Heart right ventricle (tissue), 16 donors: ENCODE data around the gene CALML6. TPM values are rescaled to one million over a fixed set of nuclear protein-coding genes. Genes with fewer than 3 reads are reported as not detected.

Experiments used
- ATAC-seq, 8 donors: fragments of 200-7000 bp; cut with Tn5 transposase; one replicate each; pipeline ENCODE4 v1.9.1; 2020; ENCODE audit warnings: mild to moderate bottlenecking in 8 of 8, moderate library complexity in 8 of 8, moderate number of reproducible peaks in 1 of 8
- DNase-seq, 2 donors: peaks; one replicate each; pipeline ENCODE4 v3.0.0-alpha.2; 2020
- H3K27ac ChIP-seq, 10 donors: fragments of 200-600 bp; sonication (generic) in 2 of 10; one replicate each; pipeline versions ENCODE4 v1.5.0 to v1.8.0; 2020 to 2022; ENCODE audit warnings: mild to moderate bottlenecking in 3 of 10
- H3K27me3 ChIP-seq, 7 donors: fragments of 200-600 bp; one replicate each; pipeline ENCODE4 v1.8.0; 2021 to 2022; ENCODE audit warnings: mild to moderate bottlenecking in 2 of 7
- H3K36me3 ChIP-seq, 9 donors: fragments of 200-600 bp; sonication (generic) in 1 of 9; one replicate each; pipeline versions ENCODE4 v1.5.0 to v1.8.0; 2020 to 2022; ENCODE audit warnings: mild to moderate bottlenecking in 2 of 9
- H3K4me1 ChIP-seq, 9 donors: fragments of 200-600 bp; sonication (generic) in 1 of 9; one replicate each; pipeline versions ENCODE4 v1.5.0 to v1.8.0; 2020 to 2022; ENCODE audit warnings: mild to moderate bottlenecking in 4 of 9
- H3K4me3 ChIP-seq, 10 donors: fragments of 200-600 bp; sonication (generic) in 2 of 10; one replicate each; pipeline versions ENCODE4 v1.5.0 to v1.8.0; 2020 to 2022; ENCODE audit warnings: mild to moderate bottlenecking in 7 of 10, moderate library complexity in 2 of 10
- H3K9me3 ChIP-seq, 11 donors: fragments of 200-600 bp in 10 of 11; sonication (generic) in 2 of 11; one replicate each; pipeline versions ENCODE4 v1.5.0 to v1.8.0; 2013 to 2022; ENCODE audit warnings: mild to moderate bottlenecking in 2 of 11, control low read depth in 1 of 11, moderate library complexity in 1 of 11
- WGBS, 2 donors: extraction: QIAGEN DNeasy Blood & Tissue Kit; methylation state at CpG; one replicate each; pipeline ENCODE4 v1.1.7; 2013; ENCODE audit warnings: inconsistent platforms in 1 of 2; 5-methylcytosine and 5-hydroxymethylcytosine counted together
- intact Hi-C, 10 donors: fragments of 100-400 bp; cut with DNase I; formaldehyde crosslinking; loops; one replicate each; pipeline versions ENCODE4 v1.11.1 to v1.14.2; 2022
- polyA plus RNA-seq, 2 donors: library from polyadenylated mRNA; stranded (reverse); fragments of 200-250 nt; gene quantifications; one replicate each; pipeline ENCODE4 v1.2.3, GENCODE V29; 2013
- total RNA-seq, 10 donors: library from RNA; stranded (reverse); fragmentation: NEBNext Ultra II Directional in 3 of 10; extraction: Animal tissue kit (Norgen Biotek cat#: 25700) in 3 of 10; gene quantifications; one replicate each; pipeline versions ENCODE4 v1.2.1 to v1.2.4, GENCODE V29; 2021 to 2023
- TF ChIP-seq, protein P1 (sequence below), 9 donors: fragments of 200-600 bp; sonication (generic) in 2 of 9; IDR thresholded peaks; one replicate each; pipeline versions ENCODE4 v1.5.0 to v1.8.0; 2021 to 2022; ENCODE audit warnings: antibody characterized with exemption in 9 of 9, mild to moderate bottlenecking in 5 of 9, moderate library complexity in 1 of 9
- donor health status: Arrhythmogenic right ventricular cardiomyopathy.
- donor health status: ischemic (EF 13 %, LVEDD 7.1; RV severe dilation, severe dysfunction).
- donor health status: healthy with polysubstance abuse.
- donor health status: DM: no; HTN: yes; CAD: no.
- donor health status: DM: no; HTN: no; CAD: no.
- donor health status: ischemic (EF 25% LVEDD 6.9; RV normal size, moderate dysfunction).
- donor health status: ischemic (EF 25% LVEDD 5.7; RV mildly dilated, moderate dysfunction).
- donor health status: healthy.
- donor health status: DM: yes; HTN: yes; CAD: no.
- donor health status: Ischemic cardiomyopathy.
- donor health status: ischemic (EF 35%, LVEDD 5.7; RV mildly dilated, moderate dysfunction).
- donor health status: nonischemic (EF 11% LVEDD 7.7; RV severe dilation, severe dysfunction).
- donor health status: DM: yes; HTN: yes; CAD: no.
- donor health status: PGD.
- donor health status: ischemic (EF 29% LVEDD 5.4; RV normal size, mild dysfunction).
- donor health status: nonischemic (EF 23%, LVEDD 6.1; RV moderate dilation, normal function).

Gene CALML6
- total and polyA plus RNA-seq, 12 donors = 0.09 to 0.88 (median 0.20) TPM; not detected in 8

- intact Hi-C loops = no loop called here
- TF ChIP-seq, protein P1, sequence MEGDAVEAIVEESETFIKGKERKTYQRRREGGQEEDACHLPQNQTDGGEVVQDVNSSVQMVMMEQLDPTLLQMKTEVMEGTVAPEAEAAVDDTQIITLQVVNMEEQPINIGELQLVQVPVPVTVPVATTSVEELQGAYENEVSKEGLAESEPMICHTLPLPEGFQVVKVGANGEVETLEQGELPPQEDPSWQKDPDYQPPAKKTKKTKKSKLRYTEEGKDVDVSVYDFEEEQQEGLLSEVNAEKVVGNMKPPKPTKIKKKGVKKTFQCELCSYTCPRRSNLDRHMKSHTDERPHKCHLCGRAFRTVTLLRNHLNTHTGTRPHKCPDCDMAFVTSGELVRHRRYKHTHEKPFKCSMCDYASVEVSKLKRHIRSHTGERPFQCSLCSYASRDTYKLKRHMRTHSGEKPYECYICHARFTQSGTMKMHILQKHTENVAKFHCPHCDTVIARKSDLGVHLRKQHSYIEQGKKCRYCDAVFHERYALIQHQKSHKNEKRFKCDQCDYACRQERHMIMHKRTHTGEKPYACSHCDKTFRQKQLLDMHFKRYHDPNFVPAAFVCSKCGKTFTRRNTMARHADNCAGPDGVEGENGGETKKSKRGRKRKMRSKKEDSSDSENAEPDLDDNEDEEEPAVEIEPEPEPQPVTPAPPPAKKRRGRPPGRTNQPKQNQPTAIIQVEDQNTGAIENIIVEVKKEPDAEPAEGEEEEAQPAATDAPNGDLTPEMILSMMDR (IDR thresholded peaks at IDR 0.05) = no peak
- WGBS, 2 donors = 75 to 78% methylated on average over 6 of the region's 6 CpGs
- H3K27me3 ChIP-seq = peaks cover 0 to 25% (median 3%) of the 10 kb centered on the region in 7 donors
- no peaks in the 10 kb centered on the region for H3K9me3 ChIP-seq
- DNase-seq (no peak), ATAC-seq (no peak)
- no peaks in the 10 kb centered on the region for H3K36me3 ChIP-seq
- H3K4me3 ChIP-seq = no peak overlapping the region
- no peak overlapping the region for H3K27ac ChIP-seq
- no peaks in the 10 kb centered on the region for H3K4me1 ChIP-seq
These were observed 23.2 kb downstream of the CALML6 start for GRCh38 chr1:1938276-1938573.

- H3K4me1 ChIP-seq = peaks cover 0 to under 1% (median 0%) of the 10 kb centered on the region in 9 donors
- ATAC-seq = no peak
- 81 to 86% methylated on average over 24 of the region's 24 CpGs for WGBS, 2 donors
- H3K4me3 ChIP-seq = no peak overlapping the region
- no peak for DNase-seq
- H3K27me3 ChIP-seq = peaks cover 0 to 25% (median 5%) of the 10 kb centered on the region in 7 donors
- intact Hi-C loops = no loop called here
- no peaks in the 10 kb centered on the region for H3K9me3 ChIP-seq
- TF ChIP-seq, protein P1 (IDR thresholded peaks at IDR 0.05) = no peak
- no peaks in the 10 kb centered on the region for H3K36me3 ChIP-seq
- H3K27ac ChIP-seq = no peak overlapping the region
These were observed 23.7 kb downstream of the CALML6 start for GRCh38 chr1:1938613-1939295.

- no peak for DNase-seq
- 87 to 88% methylated on average over 28 of the region's 28 CpGs for WGBS, 2 donors
- TF ChIP-seq, protein P1 (IDR thresholded peaks at IDR 0.05) = no peak
- Histone ChIP-seq H3K4me1 (peaks cover 0 to 7% (median 3%) of the 10 kb centered on the region in 9 donors), H3K27me3 (peaks cover 0 to 30% (median 8%) of the 10 kb centered on the region in 7 donors), H3K4me3 (no peak overlapping the region), H3K9me3 (no peaks in the 10 kb centered on the region), H3K36me3 (no peaks in the 10 kb centered on the region), H3K27ac (no peak overlapping the region)
- intact Hi-C loops = loop anchor here in 5 of 10 donors (5.0 to 10.0 kb wide), 3 partner anchors 105 to 225 kb away; no protein-coding TSS in a partner anchor
- ATAC-seq = no peak
These were observed 24.4 kb downstream of the CALML6 start for GRCh38 chr1:1939296-1940122.

DNA sequence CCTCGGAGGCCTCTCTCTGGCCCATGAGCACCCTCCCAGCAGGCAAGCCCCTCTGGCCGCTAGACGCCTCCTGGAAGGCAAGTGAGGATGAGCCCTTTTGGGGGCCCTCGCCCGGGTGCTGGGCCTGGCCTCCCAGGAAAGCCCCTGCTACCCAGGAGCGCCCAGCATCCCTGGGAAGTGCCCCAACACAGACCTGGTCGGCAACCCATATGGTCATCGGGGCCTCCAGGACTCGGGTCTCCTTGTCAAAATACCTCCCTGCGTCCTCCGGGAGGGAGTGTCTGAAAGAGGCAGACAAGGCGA is 25.0 kb downstream of the CALML6 start:
- H3K4me3 ChIP-seq = no peak overlapping the region
- H3K36me3 ChIP-seq = no peaks in the 10 kb centered on the region
- TF ChIP-seq, protein P1 (IDR thresholded peaks at IDR 0.05) = no peak
- peaks cover 0 to 7% (median 3%) of the 10 kb centered on the region in 9 donors for H3K4me1 ChIP-seq
- WGBS, 2 donors = 84 to 88% methylated on average over 12 of the region's 12 CpGs
- DNase-seq (no peak), ATAC-seq (no peak)
- H3K9me3 ChIP-seq = no peaks in the 10 kb centered on the region
- intact Hi-C loops = loop anchor here in 5 of 10 donors (5.0 to 10.0 kb wide), 3 partner anchors 105 to 225 kb away; no protein-coding TSS in a partner anchor
- peaks cover 0 to 32% (median 9%) of the 10 kb centered on the region in 7 donors for H3K27me3 ChIP-seq
- H3K27ac ChIP-seq = no peak overlapping the region
